HG02678 (cell line): ENCODE data around the gene ANXA11.

Source experiments
- ATAC-seq: cut with Tn5 transposase; IDR thresholded peaks from one replicate; pipeline ENCODE4 v1.9.1; 2021; ENCODE audit warnings: mild to moderate bottlenecking, moderate library complexity; ENCODE audit not compliant: unreplicated experiment

The ANXA11 gene

GRCh38 chr10:80167471-80168161 lies 37.7 kb downstream of the ANXA11 start:
- no peak for ATAC-seq

GRCh38 chr10:80166581-80167470 lies 38.5 kb downstream of the ANXA11 start:
- no peak for ATAC-seq

- no peak for ATAC-seq
Observed at GRCh38 chr10:80165173-80165572, 40.2 kb downstream of the ANXA11 start.

GRCh38 chr10:80164596-80164995 lies 40.7 kb downstream of the ANXA11 start:
- no peak for ATAC-seq

- ATAC-seq: no peak
Observed at GRCh38 chr10:80163741-80164341, 41.5 kb downstream of the ANXA11 start.

GRCh38 chr10:80161321-80162083 lies 43.8 kb downstream of the ANXA11 start:
- ATAC-seq: no peak

GRCh38 chr10:80160361-80161320 lies 44.7 kb downstream of the ANXA11 start:
- no peak for ATAC-seq

GRCh38 chr10:80159166-80159873 lies 46.0 kb downstream of the ANXA11 start:
- ATAC-seq: no peak

- ATAC-seq: no peak
Observed at GRCh38 chr10:80158598-80159127, 46.7 kb downstream of the ANXA11 start.

- no peak for ATAC-seq
Observed at GRCh38 chr10:80158126-80158525, 47.2 kb downstream of the ANXA11 start.

- ATAC-seq: no peak
Observed at GRCh38 chr10:80157561-80157960, 47.8 kb downstream of the ANXA11 start.

- ATAC-seq: no peak
Observed at GRCh38 chr10:80156216-80156615, 49.1 kb downstream of the ANXA11 start.

- no peak for ATAC-seq
Observed at GRCh38 chr10:80155696-80156215, 49.6 kb downstream of the ANXA11 start.

GRCh38 chr10:80154978-80155695 lies 50.2 kb downstream of the ANXA11 start:
- no peak for ATAC-seq

- ATAC-seq: no peak
Observed at GRCh38 chr10:80154626-80154977, 50.7 kb downstream of the ANXA11 start.

GRCh38 chr10:80153460-80153859 lies 51.9 kb downstream of the ANXA11 start:
- ATAC-seq: no peak

GRCh38 chr10:80152820-80153219 lies 52.5 kb downstream of the ANXA11 start:
- ATAC-seq: no peak

- ATAC-seq: no peak
Observed at GRCh38 chr10:80150172-80150571, 55.2 kb downstream of the ANXA11 start.
